Measurements from ENCODE around the gene NOP53. TPM values are rescaled to one million over a fixed set of nuclear protein-coding genes. Genes with fewer than 3 reads are reported as not detected.
"Not testable (repeated sequence)": the region's sequence is repeated elsewhere in the genome, so short reads cannot be mapped to it uniquely, and the experiment has no call there.

The NOP53 gene
- polyA plus RNA-seq, 1 donor (not counting 4 experiments of a cell fraction or from before 2014, with no cell fraction given) = 80.2 TPM

DNA sequence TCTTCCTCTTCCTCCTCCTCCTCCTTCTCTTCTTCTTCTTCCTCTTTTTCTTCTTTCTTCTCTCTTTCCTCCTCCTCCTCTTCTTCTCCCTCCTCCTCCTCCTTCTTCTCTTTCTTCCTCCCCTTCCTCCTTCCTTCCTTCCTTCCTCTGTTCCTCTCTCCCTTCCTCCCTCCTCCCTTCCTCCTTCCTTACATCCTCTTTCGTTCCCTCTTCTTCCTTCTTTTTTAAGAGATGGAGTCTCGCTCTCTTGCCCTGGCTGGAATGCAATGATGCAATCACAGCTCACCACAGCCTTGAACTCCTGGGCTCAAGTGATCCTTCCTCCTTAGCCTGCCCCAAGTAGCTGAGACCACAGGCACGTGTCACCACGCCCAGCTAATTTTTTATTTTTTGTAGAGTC lies 18.9 kb upstream of the NOP53 start:
- FAIRE-seq = no peak
- peaks cover 15 to 46% of the 10 kb centered on the region in 2 experiments for H3K36me3 ChIP-seq (ENCODE audit: control insufficient read depth in 2 of 2, extremely low read depth in 1 of 2, insufficient read depth in 2 of 2, low read length in 2 of 2)
- peak overlapping the region; percentile 41 for H3K9ac ChIP-seq (ENCODE audit: control insufficient read depth, extremely low read depth, insufficient read depth, low read length)
- H2AFZ ChIP-seq (ENCODE audit: control insufficient read depth, low read length) = no peak overlapping the region
- TF ChIP-seq, protein P1, sequence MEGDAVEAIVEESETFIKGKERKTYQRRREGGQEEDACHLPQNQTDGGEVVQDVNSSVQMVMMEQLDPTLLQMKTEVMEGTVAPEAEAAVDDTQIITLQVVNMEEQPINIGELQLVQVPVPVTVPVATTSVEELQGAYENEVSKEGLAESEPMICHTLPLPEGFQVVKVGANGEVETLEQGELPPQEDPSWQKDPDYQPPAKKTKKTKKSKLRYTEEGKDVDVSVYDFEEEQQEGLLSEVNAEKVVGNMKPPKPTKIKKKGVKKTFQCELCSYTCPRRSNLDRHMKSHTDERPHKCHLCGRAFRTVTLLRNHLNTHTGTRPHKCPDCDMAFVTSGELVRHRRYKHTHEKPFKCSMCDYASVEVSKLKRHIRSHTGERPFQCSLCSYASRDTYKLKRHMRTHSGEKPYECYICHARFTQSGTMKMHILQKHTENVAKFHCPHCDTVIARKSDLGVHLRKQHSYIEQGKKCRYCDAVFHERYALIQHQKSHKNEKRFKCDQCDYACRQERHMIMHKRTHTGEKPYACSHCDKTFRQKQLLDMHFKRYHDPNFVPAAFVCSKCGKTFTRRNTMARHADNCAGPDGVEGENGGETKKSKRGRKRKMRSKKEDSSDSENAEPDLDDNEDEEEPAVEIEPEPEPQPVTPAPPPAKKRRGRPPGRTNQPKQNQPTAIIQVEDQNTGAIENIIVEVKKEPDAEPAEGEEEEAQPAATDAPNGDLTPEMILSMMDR (optimal IDR thresholded peaks at IDR 0.05 in 1 of 3, IDR thresholded peaks at IDR 0.05 in 1 of 3, conservative IDR thresholded peaks at IDR 0.05 in 1 of 3; ENCODE audit: extremely low read depth in 1 of 3, insufficient read depth in 2 of 3, low read length in 3 of 3) = no peak
- H3K4me3 ChIP-seq (ENCODE audit: control insufficient read depth in 2 of 3, extremely low read depth in 1 of 3, insufficient read depth in 2 of 3, low read depth in 1 of 3, low read length in 3 of 3) = peak overlapping the region in 2 of 3 experiments; percentile 4 to 22
- no peaks in the 10 kb centered on the region for H3K9me1 ChIP-seq (ENCODE audit: control insufficient read depth, extremely low read depth, insufficient read depth, low read length)
- H3K79me2 ChIP-seq (ENCODE audit: control insufficient read depth, insufficient read depth, low read length) = peaks cover 14% of the 10 kb centered on the region
- peak overlapping the region; percentile 79 for H3K4me2 ChIP-seq (ENCODE audit: control insufficient read depth, extremely low read depth, insufficient read depth, low read depth, low read length)
- H4K20me1 ChIP-seq (ENCODE audit: control insufficient read depth, extremely low read depth, insufficient read depth, low read length) = peaks cover 2% of the 10 kb centered on the region
- dilution Hi-C loops (cut with MboI; ENCODE audit: extremely low pct_ligation_motif_present, low sequenced_read_pairs) = no loop called here
- DNase-seq (ENCODE audit: low read depth, low spot score) = no peak
- H3K4me1 ChIP-seq (ENCODE audit: control insufficient read depth, extremely low read depth, insufficient read depth, low read length) = peaks cover 59% of the 10 kb centered on the region
- H3K27me3 ChIP-seq (ENCODE audit: control insufficient read depth, extremely low read depth, insufficient read depth, low read length) = no peaks in the 10 kb centered on the region
- no peaks in the 10 kb centered on the region for H3K9me3 ChIP-seq (ENCODE audit: control insufficient read depth, low read depth, low read length)
- H3K27ac ChIP-seq (ENCODE audit: control insufficient read depth, insufficient read depth, low read length) = peak overlapping the region; percentile 78

DNA sequence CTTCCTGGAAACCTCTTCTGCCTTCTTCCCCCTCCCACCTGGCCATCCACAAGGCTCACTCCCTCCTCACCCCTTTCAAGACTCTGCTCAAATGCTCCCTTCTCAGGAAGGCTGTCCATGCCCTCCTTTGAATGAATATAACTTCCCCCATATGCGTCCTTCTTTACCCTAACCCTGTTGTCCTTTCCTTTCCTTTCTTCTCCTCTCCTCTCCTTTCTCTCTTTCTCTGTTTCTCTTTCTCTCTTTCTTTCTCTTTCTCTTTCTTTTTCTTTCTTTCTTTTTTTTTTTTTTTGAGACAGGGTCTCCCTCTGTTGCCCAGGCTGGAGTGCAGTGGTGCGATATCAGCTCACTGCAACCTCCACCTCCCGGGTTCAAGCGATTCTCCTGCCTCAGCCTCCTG lies 17.1 kb upstream of the NOP53 start:
- peaks cover 47% of the 10 kb centered on the region for H3K4me1 ChIP-seq (ENCODE audit: control insufficient read depth, extremely low read depth, insufficient read depth, low read length)
- H2AFZ ChIP-seq (ENCODE audit: control insufficient read depth, low read length) = not testable (repeated sequence)

DNA sequence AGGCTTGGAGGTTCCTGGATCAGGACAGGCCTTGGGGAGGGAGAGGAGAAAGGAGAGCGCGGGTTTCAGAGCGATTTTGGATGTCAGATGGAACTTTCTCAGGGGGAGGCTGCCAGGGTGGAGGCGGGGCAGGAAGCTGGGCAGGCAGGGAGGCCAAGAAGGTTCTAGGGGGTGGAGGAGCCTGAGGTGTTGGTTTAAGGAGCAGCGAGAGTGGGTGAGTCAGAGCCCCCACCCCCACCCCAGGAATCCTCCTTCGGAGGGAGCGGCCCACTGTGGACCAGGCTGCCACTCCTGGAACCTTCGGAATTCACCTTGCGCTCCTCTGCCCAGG lies 15.9 kb upstream of the NOP53 start:
- no peaks in the 10 kb centered on the region for H3K9me3 ChIP-seq (ENCODE audit: control insufficient read depth, low read depth, low read length)
- peak overlapping the region; percentile 90 for H3K4me2 ChIP-seq (ENCODE audit: control insufficient read depth, extremely low read depth, insufficient read depth, low read depth, low read length)
- no peaks in the 10 kb centered on the region for H3K9me1 ChIP-seq (ENCODE audit: control insufficient read depth, extremely low read depth, insufficient read depth, low read length)
- H3K27me3 ChIP-seq (ENCODE audit: control insufficient read depth, extremely low read depth, insufficient read depth, low read length) = no peaks in the 10 kb centered on the region
- peaks cover 37% of the 10 kb centered on the region for H3K4me1 ChIP-seq (ENCODE audit: control insufficient read depth, extremely low read depth, insufficient read depth, low read length)
- peak overlapping the region; percentile 19 to 67 (median 66) for H3K4me3 ChIP-seq (ENCODE audit: control insufficient read depth in 2 of 3, extremely low read depth in 1 of 3, insufficient read depth in 2 of 3, low read depth in 1 of 3, low read length in 3 of 3)
- dilution Hi-C loops (cut with MboI; ENCODE audit: extremely low pct_ligation_motif_present, low sequenced_read_pairs) = no loop called here
- peaks cover 2% of the 10 kb centered on the region for H4K20me1 ChIP-seq (ENCODE audit: control insufficient read depth, extremely low read depth, insufficient read depth, low read length)
- peak overlapping the region; percentile 77 for H3K9ac ChIP-seq (ENCODE audit: control insufficient read depth, extremely low read depth, insufficient read depth, low read length)
- no peak for TF ChIP-seq EZH2 (IDR thresholded peaks at IDR 0.05; ENCODE audit: low read length)
- TF ChIP-seq, protein P1 (optimal IDR thresholded peaks at IDR 0.05 in 1 of 3, IDR thresholded peaks at IDR 0.05 in 1 of 3, conservative IDR thresholded peaks at IDR 0.05 in 1 of 3; ENCODE audit: extremely low read depth in 1 of 3, insufficient read depth in 2 of 3, low read length in 3 of 3) = no peak
- FAIRE-seq (peak; percentile 66), DNase-seq (ENCODE audit: low read depth, low spot score) (no peak)
- peaks cover 25% of the 10 kb centered on the region for H3K79me2 ChIP-seq (ENCODE audit: control insufficient read depth, insufficient read depth, low read length)
- H3K36me3 ChIP-seq (ENCODE audit: control insufficient read depth in 2 of 2, extremely low read depth in 1 of 2, insufficient read depth in 2 of 2, low read length in 2 of 2) = peaks cover 24 to 41% of the 10 kb centered on the region in 2 experiments
- peak overlapping the region; percentile 94 for H3K27ac ChIP-seq (ENCODE audit: control insufficient read depth, insufficient read depth, low read length)
- no peak overlapping the region for H2AFZ ChIP-seq (ENCODE audit: control insufficient read depth, low read length)

More for the DNA sequence above, 17.1 kb upstream of the NOP53 start:
- FAIRE-seq; H3K9me3 ChIP-seq (ENCODE audit: control insufficient read depth, low read depth, low read length); H4K20me1 ChIP-seq (ENCODE audit: control insufficient read depth, extremely low read depth, insufficient read depth, low read length); H3K9ac ChIP-seq (ENCODE audit: control insufficient read depth, extremely low read depth, insufficient read depth, low read length); H3K27ac ChIP-seq (ENCODE audit: control insufficient read depth, insufficient read depth, low read length); H3K4me2 ChIP-seq (ENCODE audit: control insufficient read depth, extremely low read depth, insufficient read depth, low read depth, low read length); DNase-seq (ENCODE audit: low read depth, low spot score); dilution Hi-C loops (cut with MboI; ENCODE audit: extremely low pct_ligation_motif_present, low sequenced_read_pairs); H3K4me3 ChIP-seq (ENCODE audit: control insufficient read depth in 2 of 3, extremely low read depth in 1 of 3, insufficient read depth in 2 of 3, low read depth in 1 of 3, low read length in 3 of 3); H3K27me3 ChIP-seq (ENCODE audit: control insufficient read depth, extremely low read depth, insufficient read depth, low read length); H3K9me1 ChIP-seq (ENCODE audit: control insufficient read depth, extremely low read depth, insufficient read depth, low read length): not testable (repeated sequence)
- Histone ChIP-seq H3K36me3 (ENCODE audit: control insufficient read depth in 2 of 2, extremely low read depth in 1 of 2, insufficient read depth in 2 of 2, low read length in 2 of 2) (peaks cover 21 to 43% of the 10 kb centered on the region in 2 experiments), H3K79me2 (ENCODE audit: control insufficient read depth, insufficient read depth, low read length) (peaks cover 20% of the 10 kb centered on the region)

Measured in keratinocyte (primary cell).